GM15510 (cell line): Measurements from ENCODE around the gene NUDT1.

Experiments used
- POLR2A ChIP-seq: IDR thresholded peaks from 3 replicates; pipeline ENCODE4 v1.6.1; 2011; ENCODE audit warnings: borderline replicate concordance; ENCODE audit not compliant: insufficient read length; ENCODE audit errors: extremely low read depth

The NUDT1 gene

DNA sequence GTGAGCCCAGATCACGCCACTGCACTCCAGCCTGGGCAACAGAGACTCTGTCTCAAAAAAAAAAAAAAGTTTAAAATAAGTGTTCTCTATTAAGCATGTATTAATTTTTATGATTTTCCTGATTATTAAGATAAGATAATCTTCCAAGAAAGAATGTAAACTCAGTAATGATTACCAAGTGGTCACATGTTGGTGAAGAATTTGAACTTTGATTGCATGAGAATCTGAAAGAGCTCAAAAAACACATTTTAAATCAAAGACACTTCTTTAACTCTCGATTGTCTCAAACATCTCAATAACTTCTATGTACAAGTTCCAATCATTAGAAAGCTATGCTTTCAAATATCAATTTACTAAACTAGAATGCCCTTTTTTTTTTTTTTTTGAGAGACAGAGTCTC is 38.4 kb downstream of the NUDT1 start:
- no peak for TF ChIP-seq POLR2A

DNA sequence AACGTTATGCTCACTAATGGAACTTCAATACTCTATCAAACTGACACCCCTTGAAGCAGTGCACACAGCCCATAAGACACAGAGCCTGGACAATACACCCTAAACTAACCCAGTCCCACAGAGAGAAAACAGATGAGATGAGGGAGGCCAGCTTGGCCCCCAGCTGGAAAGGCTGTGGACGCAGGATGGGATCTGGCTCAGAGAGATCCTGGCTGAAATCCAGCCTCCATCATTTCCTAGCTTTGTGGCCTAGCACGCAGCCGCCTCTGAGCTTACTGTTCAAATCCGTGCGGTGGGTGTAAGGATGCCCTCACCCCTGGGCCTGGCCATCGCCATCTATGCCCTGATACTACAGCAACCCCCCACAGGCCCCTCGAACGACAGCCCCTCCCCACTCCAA is 39.5 kb downstream of the NUDT1 start:
- no peak for TF ChIP-seq POLR2A

DNA sequence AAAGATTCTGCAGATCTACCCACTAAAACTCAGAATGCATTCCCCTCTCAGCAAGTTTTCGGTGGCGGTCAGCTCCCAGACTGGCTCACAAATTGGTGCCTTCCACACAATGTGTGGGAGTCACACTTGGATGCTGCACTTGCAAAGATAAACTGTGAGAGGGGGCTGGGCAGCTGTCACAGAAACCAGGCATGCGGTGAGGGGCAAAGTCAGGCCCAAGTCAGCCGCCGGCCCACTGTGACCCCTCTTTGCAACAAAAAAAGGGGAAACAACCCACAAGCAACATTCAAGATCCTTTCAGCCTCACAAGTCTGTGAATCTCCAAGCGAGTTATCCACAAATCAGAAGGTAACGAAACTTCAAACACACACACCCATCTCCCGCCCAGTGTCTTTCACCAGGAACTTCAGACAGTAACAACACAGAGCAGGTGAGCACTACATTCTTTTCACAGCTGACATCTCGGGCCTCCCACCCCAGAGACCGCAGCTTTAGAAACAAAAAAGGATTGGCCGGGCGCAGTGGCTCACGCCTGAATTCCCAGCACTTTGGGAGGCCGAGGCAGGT is 40.2 kb downstream of the NUDT1 start:
- no peak for TF ChIP-seq POLR2A

DNA sequence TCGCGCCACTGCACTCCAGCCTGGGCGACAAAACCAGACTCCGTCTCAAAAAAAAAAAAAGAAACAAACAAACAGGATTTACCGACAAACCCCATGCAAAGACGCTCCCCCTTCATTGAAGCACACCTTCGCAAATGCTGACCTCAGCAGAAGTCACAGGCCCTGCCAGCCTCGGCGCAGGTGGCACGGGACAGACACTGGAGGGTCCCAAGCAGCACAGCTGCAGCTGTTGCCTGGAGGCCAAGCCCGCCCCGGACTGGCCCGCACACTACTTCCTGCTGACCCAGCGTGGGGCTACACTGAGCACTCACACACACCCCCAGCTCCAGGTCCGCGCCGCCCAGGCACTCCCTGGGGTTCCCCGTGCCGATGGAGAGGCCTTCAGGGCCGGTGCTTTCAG is 41.0 kb downstream of the NUDT1 start:
- TF ChIP-seq POLR2A: no peak

DNA sequence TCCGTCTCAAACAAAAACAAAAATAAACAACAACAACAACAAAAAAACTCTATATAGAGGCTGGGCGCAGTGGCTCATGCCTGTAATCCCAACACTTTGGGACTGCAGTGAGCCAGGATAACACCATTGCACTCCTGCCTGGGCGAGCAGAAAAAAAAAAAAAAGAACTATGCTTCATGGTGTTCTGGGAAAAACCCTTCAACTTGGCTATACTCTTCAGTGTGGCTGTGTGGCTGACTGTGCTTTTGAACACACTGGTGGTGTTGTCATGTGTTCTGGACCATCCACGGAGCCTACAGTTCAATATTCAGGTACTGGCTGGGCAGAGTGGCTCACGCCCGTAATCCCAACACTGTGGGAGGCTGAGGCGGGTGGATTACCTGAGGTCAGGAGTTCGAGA is 45.7 kb downstream of the NUDT1 start:
- no peak for TF ChIP-seq POLR2A

DNA sequence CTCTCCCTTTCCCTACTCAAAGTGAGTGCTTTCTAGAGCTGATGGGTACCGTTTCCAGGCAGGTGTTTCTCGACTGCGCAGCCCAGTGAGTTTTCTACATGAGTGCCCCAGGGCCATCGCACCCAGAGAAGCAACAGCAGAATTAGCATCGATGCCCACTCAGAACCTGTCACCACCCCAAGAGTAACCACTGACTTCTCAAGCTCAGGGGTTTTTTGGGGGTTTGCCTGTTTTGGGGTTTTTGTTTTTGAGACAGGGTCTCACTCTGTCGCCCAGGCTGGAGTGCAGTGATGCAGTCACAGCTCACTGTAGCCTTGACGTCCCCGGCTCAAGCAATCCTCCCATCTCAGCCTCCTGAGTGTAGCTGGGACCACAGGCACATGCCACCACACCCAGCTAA is 46.5 kb downstream of the NUDT1 start:
- TF ChIP-seq POLR2A: no peak

DNA sequence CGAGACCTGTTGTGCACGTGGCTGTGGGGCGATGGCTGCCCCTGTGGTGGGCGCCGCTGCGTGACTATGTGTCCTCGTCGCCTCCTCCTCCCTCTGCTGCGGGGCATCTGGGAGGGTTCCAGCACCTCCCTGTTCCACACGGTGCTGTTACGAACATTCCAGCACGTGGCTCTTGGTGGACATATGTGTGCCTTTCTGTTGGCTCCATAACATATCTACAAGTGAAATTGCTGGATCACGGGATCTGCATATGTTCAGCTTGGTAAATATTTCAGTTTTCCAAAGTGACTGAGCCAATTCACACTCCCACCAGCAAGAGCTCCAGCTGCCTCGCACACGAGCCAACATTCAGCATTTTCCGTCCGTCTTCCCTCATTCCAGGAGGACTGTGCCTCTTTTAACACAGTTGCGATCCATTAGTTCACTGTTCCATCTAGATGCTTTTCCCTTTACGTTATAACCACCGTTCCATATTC is 47.1 kb downstream of the NUDT1 start:
- no peak for TF ChIP-seq POLR2A

DNA sequence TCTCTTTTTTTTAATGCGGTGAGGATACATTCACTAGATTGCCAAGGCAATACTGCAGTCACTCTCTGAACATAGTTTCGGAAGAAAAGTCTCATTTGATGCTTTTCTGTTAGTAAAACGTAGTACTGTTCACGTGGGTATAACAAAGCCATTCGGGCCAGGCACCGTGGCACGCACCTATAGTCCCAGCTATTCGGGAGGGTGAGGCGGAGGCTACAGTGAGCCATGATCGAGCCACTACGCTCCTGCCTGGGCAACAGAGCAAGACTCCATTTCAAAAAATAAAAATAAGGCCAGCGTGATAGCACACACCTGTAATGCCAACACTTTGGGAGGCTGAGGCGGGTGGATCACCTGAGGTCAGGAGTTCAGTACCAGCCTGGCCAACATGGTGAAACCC is 47.6 kb downstream of the NUDT1 start:
- no peak for TF ChIP-seq POLR2A

DNA sequence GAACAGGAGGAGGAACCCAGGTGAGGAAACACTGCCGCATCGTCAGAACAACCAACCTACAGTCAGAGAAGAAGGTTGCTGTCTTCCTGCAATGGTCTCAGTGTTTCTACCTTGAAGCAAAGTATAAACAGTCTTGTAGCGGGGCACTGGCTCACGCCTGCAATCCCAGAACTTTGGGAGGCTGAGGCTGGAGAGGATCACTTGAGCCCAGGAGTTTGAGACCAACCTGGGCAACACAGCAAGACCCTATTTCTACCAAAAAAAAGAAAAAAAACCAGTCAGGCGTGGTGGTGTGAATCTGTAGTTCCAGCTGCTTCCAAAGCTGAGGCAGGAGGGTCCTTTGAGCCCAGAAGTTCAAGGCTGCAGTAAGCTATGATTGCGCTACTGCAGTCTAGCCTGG is 48.9 kb downstream of the NUDT1 start:
- TF ChIP-seq POLR2A: no peak

DNA sequence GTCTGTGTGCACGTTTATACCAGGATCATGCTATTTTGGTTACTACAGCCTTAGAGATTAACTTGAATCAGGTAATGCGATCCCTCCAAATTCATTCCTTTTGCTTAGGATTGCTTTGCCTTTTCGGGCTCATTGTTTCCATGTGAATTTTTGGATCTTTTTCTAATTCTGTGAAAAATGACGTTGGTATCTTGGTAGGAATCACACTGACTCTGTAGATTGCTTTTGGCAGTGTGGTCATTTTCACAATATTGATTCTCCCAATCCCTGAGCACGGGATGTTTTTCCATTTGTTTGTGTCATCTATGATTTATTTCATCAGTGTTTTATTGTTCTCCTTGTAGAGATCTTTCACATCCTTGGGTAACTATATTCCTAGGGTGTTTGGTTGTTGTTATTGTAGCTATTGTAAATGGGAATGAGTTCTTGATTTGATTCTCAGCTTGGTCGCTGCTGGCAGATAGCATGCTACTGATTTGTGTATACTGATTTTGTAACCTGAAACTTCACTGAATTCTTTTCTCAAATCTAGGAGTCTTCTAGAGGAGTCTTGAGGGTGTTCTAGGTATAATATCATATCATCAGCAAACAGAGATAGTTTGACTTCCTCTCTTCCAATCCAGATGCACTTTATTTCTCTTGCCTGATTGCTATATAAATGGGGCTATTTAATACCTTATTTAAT is 54.1 kb downstream of the NUDT1 start:
- TF ChIP-seq POLR2A: no peak

DNA sequence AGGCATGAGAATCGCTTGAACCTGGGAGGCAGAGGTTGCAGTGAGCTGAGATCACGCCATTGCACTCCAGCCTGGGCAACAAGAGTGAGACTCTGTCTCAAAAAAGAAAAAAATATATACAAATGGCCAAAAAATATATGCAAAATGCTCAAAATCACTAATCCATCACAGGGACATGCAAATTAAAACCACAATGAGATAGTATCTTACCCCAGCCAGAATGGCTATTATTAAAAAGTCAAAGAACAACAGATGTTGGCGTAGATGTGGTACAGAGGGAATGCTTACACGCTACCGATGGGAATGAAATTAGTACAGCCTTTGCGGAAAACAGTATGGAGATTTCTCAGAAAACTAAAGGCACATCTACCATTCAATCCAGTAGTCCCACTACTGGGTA is 54.8 kb downstream of the NUDT1 start:
- TF ChIP-seq POLR2A: no peak

DNA sequence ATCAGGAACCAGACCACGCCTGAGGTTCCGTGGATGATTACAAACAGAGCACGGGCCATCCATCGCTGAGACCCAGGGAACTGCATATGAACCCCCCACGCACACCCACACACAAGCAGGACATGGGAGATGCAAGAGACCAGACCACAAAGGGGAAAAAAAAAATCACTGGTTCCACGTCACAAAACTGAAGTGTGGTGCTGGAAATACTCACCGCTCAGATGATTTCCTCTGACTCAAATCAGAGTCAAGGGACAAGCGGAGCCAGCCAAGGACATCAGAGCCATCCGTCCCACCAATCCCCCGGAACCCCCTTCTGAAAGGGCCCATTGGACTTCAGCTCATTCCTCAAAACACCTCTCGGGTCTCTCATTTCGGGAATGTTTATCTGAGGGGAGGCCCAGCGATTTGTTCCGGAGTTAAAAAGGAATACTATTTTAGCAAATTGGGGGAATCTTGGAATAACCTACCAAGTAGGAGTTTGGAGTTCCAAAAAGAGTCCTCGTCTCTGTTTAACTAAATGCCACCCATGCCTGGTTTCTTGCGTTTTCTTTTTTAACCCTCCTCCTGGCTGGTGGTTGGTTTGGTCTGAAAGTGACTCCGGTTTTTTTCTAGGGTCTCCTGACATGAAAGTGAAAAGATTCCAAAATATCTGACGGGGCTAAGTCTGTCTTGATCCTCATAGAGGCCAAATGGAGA is 57.3 kb downstream of the NUDT1 start:
- peak; percentile 42 for TF ChIP-seq POLR2A

DNA sequence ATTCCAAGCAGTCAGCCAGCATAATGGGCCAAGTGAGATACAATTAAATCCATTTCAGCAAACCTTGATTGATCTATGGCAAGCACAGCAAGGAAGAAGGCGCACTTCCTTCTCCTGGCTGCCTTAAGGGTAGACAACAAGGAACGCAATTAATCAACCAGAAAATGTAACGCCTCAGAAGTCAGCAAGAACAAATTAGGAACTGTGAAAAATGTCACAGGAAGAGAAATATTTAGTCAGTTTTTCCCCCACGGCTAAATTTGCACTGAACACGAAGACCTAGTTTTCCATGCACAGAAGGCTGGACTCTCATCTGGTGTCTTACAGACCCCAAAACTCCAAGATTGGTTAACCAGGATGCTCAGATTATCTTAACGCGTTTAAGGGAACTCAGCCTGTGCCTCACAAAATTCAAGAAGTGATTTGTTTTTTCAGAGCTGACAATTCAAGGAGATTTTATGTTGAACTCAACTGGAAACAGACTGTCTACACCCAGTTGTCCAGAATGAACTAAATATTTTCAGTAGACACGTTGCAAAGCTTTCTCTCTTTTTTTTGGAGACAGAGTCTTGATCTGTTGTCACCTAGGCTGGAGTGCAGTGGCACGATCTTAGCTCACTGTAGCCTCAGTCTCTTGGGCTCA is 58.0 kb downstream of the NUDT1 start:
- TF ChIP-seq POLR2A: no peak
